Caco-2 (cell line): ENCODE results near the gene WDR82. TPM values are rescaled to one million over a fixed set of nuclear protein-coding genes. Genes with fewer than 3 reads are reported as not detected.
A peak's percentile ranks its signal among the peaks of the same experiment; 100 is the strongest.
"Not testable (repeated sequence)": the region's sequence is repeated elsewhere in the genome, so short reads cannot be mapped to it uniquely, and the experiment has no call there.

Experiments
- BruUV-seq: library from RNA; stranded (reverse); fragments of 400-500 nt; replicated peaks from 2 replicates; lab custom pipeline; 2021; lab: Mats Ljungman, UMichigan
- CTCF ChIA-PET: fragments of 300-600 bp; sonication (Branson Sonifier 250); formaldehyde crosslinking; loops from one replicate; lab custom pipeline; 2022; ENCODE audit warnings: antibody characterized with exemption; lab: Charles Lee
- POLR2A ChIA-PET: fragments of 300-600 bp; sonication (Branson Sonifier 250); formaldehyde crosslinking; loops from one replicate; lab custom pipeline; 2022; ENCODE audit warnings: antibody characterized with exemption; lab: Charles Lee
- DNase-seq, 2 experiments: peaks; one replicate each; pipeline versions ENCODE4 v3.0.0 to v3.0.0-alpha.2; 2020 to 2022
- H3K27me3 ChIP-seq: replicated peaks from 2 replicates; pipeline ENCODE4 v1.6.0; 2011; ENCODE audit warnings: low read length; ENCODE audit not compliant: control insufficient read depth, insufficient read depth
- H3K36me3 ChIP-seq: 2 replicates; pipeline ENCODE4 v1.5.1; 2011; ENCODE audit warnings: low read length; ENCODE audit not compliant: control insufficient read depth, insufficient read depth
- H3K4me1 ChIP-seq: fragments of 250-450 bp; sonication (Bioruptor Pico); 2 replicates; pipeline ENCODE4 v1.5.1; 2020; ENCODE audit warnings: mild to moderate bottlenecking
- H3K4me3 ChIP-seq: 2 replicates; pipeline ENCODE4 v1.5.1; 2011; ENCODE audit warnings: low read depth, mild to moderate bottlenecking, control low read depth, low read length
- H3K9me3 ChIP-seq: fragments of 250-450 bp; sonication (Bioruptor Pico); 2 replicates; pipeline ENCODE4 v1.5.1; 2020; ENCODE audit warnings: mild to moderate bottlenecking, moderate library complexity
- H3K27ac Mint-ChIP-seq: one replicate; pipeline ENCODE4 v1.8.0; 2022; ENCODE audit warnings: mixed read lengths; ENCODE audit not compliant: unreplicated experiment
- H3K27me3 Mint-ChIP-seq: one replicate; pipeline ENCODE4 v1.8.0; 2022; ENCODE audit warnings: mixed read lengths; ENCODE audit not compliant: insufficient read depth, unreplicated experiment
- H3K36me3 Mint-ChIP-seq: one replicate; pipeline ENCODE4 v1.8.0; 2022; ENCODE audit warnings: mild to moderate bottlenecking, mixed read lengths; ENCODE audit not compliant: insufficient read depth, unreplicated experiment
- H3K4me1 Mint-ChIP-seq: one replicate; pipeline ENCODE4 v1.8.0; 2022; ENCODE audit warnings: low read depth, mixed read lengths; ENCODE audit not compliant: unreplicated experiment
- H3K4me3 Mint-ChIP-seq: one replicate; pipeline ENCODE4 v1.8.0; 2022; ENCODE audit warnings: mild to moderate bottlenecking, moderate library complexity, mixed read lengths; ENCODE audit not compliant: unreplicated experiment
- H3K9me3 Mint-ChIP-seq: one replicate; pipeline ENCODE4 v1.8.0; 2022; ENCODE audit warnings: mixed read lengths; ENCODE audit not compliant: unreplicated experiment
- intact Hi-C: fragments of 100-400 bp; cut with micrococcal nuclease; formaldehyde crosslinking; loops from one replicate; pipeline ENCODE4 v1.10.0; 2022; ENCODE audit not compliant: unreplicated experiment
- total RNA-seq: library from RNA; stranded (reverse); gene quantifications from 2 replicates; pipeline ENCODE4 v1.2.3, GENCODE V29; 2022
- TF ChIP-seq, protein P1 (sequence below), 2 experiments: fragments of 200-600 bp in 1 of 2; IDR thresholded peaks; 1 replicate in 1 of 2; 2 replicates in 1 of 2; pipeline versions ENCODE4 v1.5.1 to v1.8.0; 2011 to 2022; ENCODE audit warnings: antibody characterized with exemption in 1 of 2, control low read depth in 1 of 2, inconsistent platforms in 1 of 2, low read depth in 1 of 2, low read length in 1 of 2, mild to moderate bottlenecking in 1 of 2, moderate library complexity in 1 of 2; ENCODE audit not compliant: insufficient read depth in 1 of 2, severe bottlenecking in 1 of 2, unreplicated experiment in 1 of 2

Gene WDR82
- total RNA-seq, 1 experiment from 2014 or later, result 67.1 TPM

DNA sequence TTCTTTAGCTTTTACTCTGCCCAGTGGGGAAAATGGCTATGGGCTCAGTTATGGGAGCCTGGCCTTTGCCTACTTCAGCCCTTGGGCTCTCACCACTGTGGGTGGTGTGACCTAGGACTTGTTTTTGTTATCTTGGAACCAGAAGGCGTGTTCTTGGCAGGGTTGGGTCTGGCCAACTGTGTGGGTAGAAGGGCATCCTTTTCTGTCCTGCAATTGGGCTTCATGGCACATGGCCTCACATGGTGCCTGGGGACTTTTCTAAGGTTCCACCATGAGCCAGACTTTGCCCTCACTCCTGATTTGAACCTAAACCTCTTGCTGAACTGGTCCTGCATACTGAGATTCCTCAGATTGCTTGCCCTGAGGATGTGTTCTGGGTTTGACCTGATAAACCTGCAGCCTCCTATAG lies 10.9 kb upstream of the WDR82 start:
- peak overlapping the region; percentile 100 for H3K27ac Mint-ChIP-seq
- DNase-seq, result no peak
- peaks cover 11% of the 10 kb centered on the region for H3K36me3 ChIP-seq
- H3K36me3 Mint-ChIP-seq, result peaks cover 51% of the 10 kb centered on the region
- intact Hi-C loops, result loop anchor here (1.0 to 2.0 kb wide), 3 partner anchors 11 to 51 kb away; partner anchors contain the start of genes TWF2 and WDR82
- H3K27me3 ChIP-seq, result no peaks in the 10 kb centered on the region
- peaks cover 27% of the 10 kb centered on the region for H3K4me1 Mint-ChIP-seq
- peaks cover 39% of the 10 kb centered on the region for H3K4me1 ChIP-seq
- no peaks in the 10 kb centered on the region for H3K9me3 Mint-ChIP-seq
- H3K9me3 ChIP-seq, result no peaks in the 10 kb centered on the region
- TF ChIP-seq, protein P1, sequence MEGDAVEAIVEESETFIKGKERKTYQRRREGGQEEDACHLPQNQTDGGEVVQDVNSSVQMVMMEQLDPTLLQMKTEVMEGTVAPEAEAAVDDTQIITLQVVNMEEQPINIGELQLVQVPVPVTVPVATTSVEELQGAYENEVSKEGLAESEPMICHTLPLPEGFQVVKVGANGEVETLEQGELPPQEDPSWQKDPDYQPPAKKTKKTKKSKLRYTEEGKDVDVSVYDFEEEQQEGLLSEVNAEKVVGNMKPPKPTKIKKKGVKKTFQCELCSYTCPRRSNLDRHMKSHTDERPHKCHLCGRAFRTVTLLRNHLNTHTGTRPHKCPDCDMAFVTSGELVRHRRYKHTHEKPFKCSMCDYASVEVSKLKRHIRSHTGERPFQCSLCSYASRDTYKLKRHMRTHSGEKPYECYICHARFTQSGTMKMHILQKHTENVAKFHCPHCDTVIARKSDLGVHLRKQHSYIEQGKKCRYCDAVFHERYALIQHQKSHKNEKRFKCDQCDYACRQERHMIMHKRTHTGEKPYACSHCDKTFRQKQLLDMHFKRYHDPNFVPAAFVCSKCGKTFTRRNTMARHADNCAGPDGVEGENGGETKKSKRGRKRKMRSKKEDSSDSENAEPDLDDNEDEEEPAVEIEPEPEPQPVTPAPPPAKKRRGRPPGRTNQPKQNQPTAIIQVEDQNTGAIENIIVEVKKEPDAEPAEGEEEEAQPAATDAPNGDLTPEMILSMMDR (IDR thresholded peaks at IDR 0.05; ENCODE audit: insufficient read depth in 1 of 2, low read depth in 1 of 2, low read length in 1 of 2, severe bottlenecking in 1 of 2, unreplicated experiment in 1 of 2), result no peak
- no TSS peak for BruUV-seq
- CTCF ChIA-PET, result interaction anchor here (0.8 to 2.2 kb wide), 10 partner anchors 10 to 69 kb away, joined by 3 to 16 read pairs (median 5); partner anchors contain the start of genes PPM1M and WDR82
- peak overlapping the region; percentile 80 for H3K4me3 Mint-ChIP-seq
- no peaks in the 10 kb centered on the region for H3K27me3 Mint-ChIP-seq
- H3K4me3 ChIP-seq, result no peak overlapping the region; the same call in none of the 2 replicates
- POLR2A ChIA-PET, result interaction anchor here (1.0 to 2.0 kb wide), 7 partner anchors 9 to 134 kb away, joined by 3 to 18 read pairs (median 4); partner anchors contain the start of genes PPM1M and WDR82

DNA sequence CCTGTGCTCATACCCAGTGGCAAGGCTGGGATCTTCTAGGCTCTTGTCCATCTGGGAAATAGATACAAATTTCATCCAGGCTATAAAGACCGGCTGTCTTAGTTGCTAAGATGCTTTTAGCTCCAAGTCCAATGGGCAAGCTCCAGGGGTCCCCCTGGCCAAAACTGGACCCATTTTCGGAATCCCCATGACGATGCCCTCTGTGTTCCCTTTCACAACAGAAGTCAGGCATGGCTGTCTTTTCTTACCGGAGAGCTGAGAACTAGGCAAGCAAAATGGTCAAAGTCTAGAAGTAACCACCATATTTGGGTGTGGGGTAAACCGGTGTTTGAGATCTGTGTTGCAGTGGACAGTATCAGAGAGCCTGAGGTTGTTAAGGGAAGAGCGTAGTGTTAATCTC lies 10.2 kb upstream of the WDR82 start:
- intact Hi-C loops, result loop anchor here (1.0 to 2.0 kb wide), 3 partner anchors 10 to 50 kb away; partner anchors contain the start of genes TWF2 and WDR82
- CTCF ChIA-PET, result interaction anchor here (1.7 to 2.2 kb wide), 2 partner anchors 10 to 11 kb away, joined by 11 to 16 read pairs; partner anchors contain the start of gene WDR82

DNA sequence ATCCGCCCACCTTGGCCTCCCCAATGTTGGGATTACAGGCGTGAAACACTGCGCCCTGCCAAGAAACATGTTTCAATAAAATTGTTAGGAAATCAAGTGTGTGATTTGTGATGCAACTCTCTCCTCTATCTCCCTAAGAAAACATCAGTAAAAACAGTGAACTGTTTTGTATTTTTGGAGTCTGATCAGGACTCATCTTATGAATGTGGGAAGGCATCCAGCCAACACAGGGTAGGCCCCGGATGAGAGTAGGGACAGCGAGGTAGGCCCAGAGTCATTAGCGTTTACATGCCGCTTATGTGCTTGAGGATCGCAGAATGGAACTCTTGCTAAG lies 8.3 kb upstream of the WDR82 start:
- no TSS peak for BruUV-seq
- H3K4me1 Mint-ChIP-seq, result peaks cover 31% of the 10 kb centered on the region
- Histone ChIP-seq H3K36me3 (no peaks in the 10 kb centered on the region; the same call in 1 of the 2 replicates), H3K9me3 (no peaks in the 10 kb centered on the region), H3K4me3 (peak overlapping the region; percentile 71), H3K27me3 (no peaks in the 10 kb centered on the region), H3K4me1 (peaks cover 61% of the 10 kb centered on the region)
- intact Hi-C loops, result no loop called here
- H3K27me3 Mint-ChIP-seq, result no peaks in the 10 kb centered on the region
- no peaks in the 10 kb centered on the region for H3K9me3 Mint-ChIP-seq
- peak in 1 of 2 experiments; percentile 39 for DNase-seq
- TF ChIP-seq, protein P1 (IDR thresholded peaks at IDR 0.05; ENCODE audit: insufficient read depth in 1 of 2, low read depth in 1 of 2, low read length in 1 of 2, severe bottlenecking in 1 of 2, unreplicated experiment in 1 of 2), result no peak
- CTCF ChIA-PET, result no interaction called here
- H3K36me3 Mint-ChIP-seq, result peaks cover 48% of the 10 kb centered on the region
- H3K27ac Mint-ChIP-seq, result peak overlapping the region; percentile 100
- POLR2A ChIA-PET, result interaction anchor here (1.3 kb wide), 1 partner anchor 9 kb away, joined by 4 read pairs; no protein-coding TSS in a partner anchor
- H3K4me3 Mint-ChIP-seq, result peak overlapping the region; percentile 80

More for the DNA sequence above, 10.2 kb upstream of the WDR82 start:
- peak overlapping the region; percentile 100 for H3K27ac Mint-ChIP-seq
- H3K4me3 Mint-ChIP-seq, result peak overlapping the region; percentile 80
- POLR2A ChIA-PET, result interaction anchor here (1.7 to 2.0 kb wide), 2 partner anchors 10 to 134 kb away, joined by 6 to 18 read pairs; partner anchors contain the start of genes POC1A and WDR82
- H3K4me1 ChIP-seq, result peaks cover 46% of the 10 kb centered on the region
- no peaks in the 10 kb centered on the region for H3K9me3 ChIP-seq
- H3K4me3 ChIP-seq, result peak overlapping the region; percentile 71
- H3K9me3 Mint-ChIP-seq, result no peaks in the 10 kb centered on the region
- H3K36me3 Mint-ChIP-seq, result peaks cover 51% of the 10 kb centered on the region
- BruUV-seq, result no TSS peak
- peaks cover 9% of the 10 kb centered on the region for H3K36me3 ChIP-seq
- TF ChIP-seq, protein P1 (IDR thresholded peaks at IDR 0.05; ENCODE audit: insufficient read depth in 1 of 2, low read depth in 1 of 2, low read length in 1 of 2, severe bottlenecking in 1 of 2, unreplicated experiment in 1 of 2), result no peak
- no peaks in the 10 kb centered on the region for H3K27me3 ChIP-seq
- no peaks in the 10 kb centered on the region for H3K27me3 Mint-ChIP-seq
- DNase-seq, result peak in 1 of 2 experiments; percentile 19
- peaks cover 27% of the 10 kb centered on the region for H3K4me1 Mint-ChIP-seq

DNA sequence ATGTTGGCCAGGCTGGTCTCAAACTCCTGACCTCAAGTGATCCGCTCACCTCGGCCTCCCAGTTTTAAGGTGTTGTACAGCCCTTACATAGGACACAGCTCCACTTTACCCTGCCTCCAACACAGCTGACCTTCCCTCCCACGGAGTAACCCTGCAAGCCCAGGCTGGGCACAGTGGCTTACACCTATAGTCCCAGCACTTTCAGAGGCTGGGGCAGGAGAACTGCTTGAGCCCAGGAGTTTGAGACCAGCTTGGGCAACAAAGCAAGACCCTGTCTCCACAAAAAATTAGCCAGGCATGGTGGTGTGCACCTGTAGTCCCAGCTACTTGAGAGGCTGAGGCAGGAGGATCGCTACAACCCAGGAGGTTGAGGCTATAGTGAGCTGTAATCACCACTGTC lies 5.6 kb upstream of the WDR82 start:
- H3K4me3 Mint-ChIP-seq, H3K27me3 Mint-ChIP-seq, H3K9me3 Mint-ChIP-seq, H3K27me3 ChIP-seq, POLR2A ChIA-PET, DNase-seq, intact Hi-C loops, H3K9me3 ChIP-seq, CTCF ChIA-PET, H3K36me3 ChIP-seq, H3K4me3 ChIP-seq, BruUV-seq: not testable (repeated sequence)
- H3K4me1 ChIP-seq, result peaks cover 76% of the 10 kb centered on the region
- H3K36me3 Mint-ChIP-seq, result peaks cover 36% of the 10 kb centered on the region
- H3K4me1 Mint-ChIP-seq, result peaks cover 17% of the 10 kb centered on the region
- peak overlapping the region; percentile 84 for H3K27ac Mint-ChIP-seq
